Heart left ventricle (tissue), 16 donors: ENCODE data around the gene PSMA2. TPM values are rescaled to one million over a fixed set of nuclear protein-coding genes. Genes with fewer than 3 reads are reported as not detected.
A peak's percentile ranks its signal among the peaks of the same experiment; 100 is the strongest.

Source experiments
- ATAC-seq, 4 donors: fragments of 200-7000 bp; cut with Tn5 transposase; one replicate each; pipeline ENCODE4 v1.9.1; 2020 to 2022; ENCODE audit warnings: moderate library complexity in 4 of 4, mild to moderate bottlenecking in 3 of 4, moderate number of reproducible peaks in 1 of 4
- DNase-seq, 5 donors: peaks; one replicate each; pipeline ENCODE4 v3.0.0-alpha.2; 2020
- H3K27ac ChIP-seq, 12 donors: fragments of 200-600 bp; sonication (generic) in 4 of 12; one replicate each; pipeline versions ENCODE4 v1.5.0 to v1.8.0; 2016 to 2022; ENCODE audit warnings: mild to moderate bottlenecking in 2 of 12
- H3K27me3 ChIP-seq, 9 donors: fragments of 200-600 bp; sonication (generic) in 2 of 9; one replicate each; pipeline versions ENCODE4 v1.5.1 to v1.8.0; 2016 to 2022; ENCODE audit warnings: mild to moderate bottlenecking in 3 of 9
- H3K36me3 ChIP-seq, 9 donors: fragments of 200-600 bp; sonication (generic) in 2 of 9; one replicate each; pipeline versions ENCODE4 v1.5.0 to v1.8.0; 2018 to 2022; ENCODE audit warnings: mild to moderate bottlenecking in 2 of 9
- H3K4me1 ChIP-seq, 12 donors: fragments of 200-600 bp; sonication (generic) in 4 of 12; one replicate each; pipeline versions ENCODE4 v1.5.0 to v1.8.0; 2016 to 2022; ENCODE audit warnings: mild to moderate bottlenecking in 3 of 12
- H3K4me3 ChIP-seq, 12 donors: fragments of 200-600 bp; sonication (generic) in 4 of 12; one replicate each; pipeline versions ENCODE4 v1.5.0 to v1.8.0; 2017 to 2022; ENCODE audit warnings: mild to moderate bottlenecking in 9 of 12, moderate library complexity in 4 of 12
- H3K9me3 ChIP-seq, 12 donors: fragments of 200-600 bp; sonication (generic) in 4 of 12; one replicate each; pipeline versions ENCODE4 v1.5.0 to v1.8.0; 2016 to 2022; ENCODE audit warnings: mild to moderate bottlenecking in 1 of 12
- POLR2A ChIP-seq, 2 donors: fragments of 450-650 bp; IDR thresholded peaks; one replicate each; pipeline ENCODE4 v1.6.1; 2017; ENCODE audit warnings: antibody characterized with exemption in 2 of 2, mild to moderate bottlenecking in 2 of 2, moderate library complexity in 2 of 2
- WGBS, 4 donors: extraction: QIAGEN DNeasy Blood & Tissue Kit in 2 of 4; methylation state at CpG; one replicate each; pipeline versions ENCODE4 v1.1.5 to v1.1.7; 2013 to 2018; 5-methylcytosine and 5-hydroxymethylcytosine counted together
- intact Hi-C, 10 donors: fragments of 100-400 bp; cut with DNase I; formaldehyde crosslinking; loops; one replicate each; pipeline versions ENCODE4 v1.11.1 to v1.14.2; 2022
- polyA plus RNA-seq, 2 donors: library from polyadenylated mRNA; stranded (reverse); fragments of 200-250 nt; gene quantifications; one replicate each; pipeline ENCODE4 v1.2.3, GENCODE V29; 2013
- total RNA-seq, 9 donors: library from RNA; depleted of rRNA in 2 of 9; stranded (reverse); fragments of >200 nt in 2 of 9; fragmentation: NEBNext Ultra II Directional in 3 of 9; extraction: Animal tissue kit (Norgen Biotek cat#: 25700) in 3 of 9; gene quantifications; one replicate each; pipeline versions ENCODE4 v1.1.0 to v1.2.4, GENCODE V29; 2016 to 2023
- TF ChIP-seq, protein P1 (sequence below), 12 donors: fragments of 200-600 bp; sonication (generic) in 4 of 12; IDR thresholded peaks; one replicate each; pipeline versions ENCODE4 v1.5.0 to v1.8.0; 2018 to 2022; ENCODE audit warnings: antibody characterized with exemption in 12 of 12, mild to moderate bottlenecking in 5 of 12
- donor health status: ischemic (EF 13 %, LVEDD 7.1; RV severe dilation, severe dysfunction).
- donor health status: healthy with polysubstance abuse.
- donor health status: DM: no; HTN: yes; CAD: no.
- donor health status: DM: no; HTN: no; CAD: no.
- donor health status: ischemic (EF 25% LVEDD 6.9; RV normal size, moderate dysfunction).
- donor health status: ischemic (EF 25% LVEDD 5.7; RV mildly dilated, moderate dysfunction).
- donor health status: healthy.
- donor health status: DM: yes; HTN: yes; CAD: no.
- donor health status: ischemic (EF 35%, LVEDD 5.7; RV mildly dilated, moderate dysfunction).
- donor health status: nonischemic (EF 11% LVEDD 7.7; RV severe dilation, severe dysfunction).
- donor health status: DM: yes; HTN: yes; CAD: no.
- donor health status: PGD.
- donor health status: ischemic (EF 29% LVEDD 5.4; RV normal size, mild dysfunction).
- donor health status: nonischemic (EF 23%, LVEDD 6.1; RV moderate dilation, normal function).

Gene PSMA2
- total and polyA plus RNA-seq, 11 donors, result 41.8 to 139 (median 75.8) TPM

- no peak for DNase-seq
- WGBS, 4 donors, result 90 to 100% (median 93%) methylated on average over 1 of the region's 1 CpG
- Histone ChIP-seq H3K27ac (no peak overlapping the region), H3K36me3 (peaks cover 0 to 72% (median 67%) of the 10 kb centered on the region in 9 donors), H3K27me3 (no peaks in the 10 kb centered on the region), H3K9me3 (no peaks in the 10 kb centered on the region), H3K4me1 (peaks cover 1 to 33% (median 16%) of the 10 kb centered on the region in 12 donors), H3K4me3 (no peak overlapping the region)
- no peak for ATAC-seq
- intact Hi-C loops, result no loop called here
- TF ChIP-seq POLR2A (IDR thresholded peaks at IDR 0.05), result no peak
- TF ChIP-seq, protein P1, sequence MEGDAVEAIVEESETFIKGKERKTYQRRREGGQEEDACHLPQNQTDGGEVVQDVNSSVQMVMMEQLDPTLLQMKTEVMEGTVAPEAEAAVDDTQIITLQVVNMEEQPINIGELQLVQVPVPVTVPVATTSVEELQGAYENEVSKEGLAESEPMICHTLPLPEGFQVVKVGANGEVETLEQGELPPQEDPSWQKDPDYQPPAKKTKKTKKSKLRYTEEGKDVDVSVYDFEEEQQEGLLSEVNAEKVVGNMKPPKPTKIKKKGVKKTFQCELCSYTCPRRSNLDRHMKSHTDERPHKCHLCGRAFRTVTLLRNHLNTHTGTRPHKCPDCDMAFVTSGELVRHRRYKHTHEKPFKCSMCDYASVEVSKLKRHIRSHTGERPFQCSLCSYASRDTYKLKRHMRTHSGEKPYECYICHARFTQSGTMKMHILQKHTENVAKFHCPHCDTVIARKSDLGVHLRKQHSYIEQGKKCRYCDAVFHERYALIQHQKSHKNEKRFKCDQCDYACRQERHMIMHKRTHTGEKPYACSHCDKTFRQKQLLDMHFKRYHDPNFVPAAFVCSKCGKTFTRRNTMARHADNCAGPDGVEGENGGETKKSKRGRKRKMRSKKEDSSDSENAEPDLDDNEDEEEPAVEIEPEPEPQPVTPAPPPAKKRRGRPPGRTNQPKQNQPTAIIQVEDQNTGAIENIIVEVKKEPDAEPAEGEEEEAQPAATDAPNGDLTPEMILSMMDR (IDR thresholded peaks at IDR 0.05), result no peak
These were observed 6.3 kb downstream of the PSMA2 start for GRCh38 chr7:42925630-42926029.

DNA sequence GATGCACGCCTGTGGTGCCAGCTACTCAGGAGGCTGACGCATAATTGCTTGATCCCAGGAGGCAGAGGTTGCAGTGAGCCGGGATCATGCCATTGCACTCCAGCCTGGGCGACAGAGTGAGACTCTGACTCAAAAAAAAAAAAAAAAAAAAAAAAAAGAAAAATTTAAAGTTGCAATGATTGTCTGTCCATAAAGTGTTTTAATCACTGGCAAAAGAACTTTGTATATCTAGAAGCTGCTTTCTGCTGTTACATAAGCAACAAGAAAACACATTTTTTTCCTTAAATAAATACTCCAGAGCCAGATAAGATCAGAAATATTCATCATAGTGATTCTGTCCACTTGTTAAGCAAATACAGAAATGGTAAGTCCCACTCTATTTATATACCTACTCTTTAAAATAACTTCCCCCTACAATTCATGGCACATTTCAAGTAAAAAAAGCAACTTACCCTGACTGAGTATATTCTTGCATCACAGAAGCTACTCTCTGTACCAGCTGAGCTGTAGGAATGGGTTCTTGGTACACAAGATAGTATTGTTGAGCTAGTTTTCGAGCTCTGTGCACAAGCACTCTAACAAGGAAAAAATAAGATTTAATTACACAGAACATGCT lies 7.6 kb downstream of the PSMA2 start:
- peaks cover 0 to 21% (median 4%) of the 10 kb centered on the region in 12 donors for H3K4me1 ChIP-seq
- no peak for TF ChIP-seq POLR2A (IDR thresholded peaks at IDR 0.05)
- TF ChIP-seq, protein P1 (IDR thresholded peaks at IDR 0.05), result no peak

GRCh38 chr7:42922017-42922753 lies 9.8 kb downstream of the PSMA2 start:
- Histone ChIP-seq H3K27ac (no peak overlapping the region), H3K36me3 (peaks cover 0 to 100% (median 99%) of the 10 kb centered on the region in 9 donors), H3K4me3 (no peak overlapping the region), H3K9me3 (no peaks in the 10 kb centered on the region), H3K27me3 (no peaks in the 10 kb centered on the region), H3K4me1 (peaks cover 0 to 10% (median 0%) of the 10 kb centered on the region in 12 donors)
- intact Hi-C loops, result no loop called here
- TF ChIP-seq, protein P1 (IDR thresholded peaks at IDR 0.05), result no peak
- TF ChIP-seq POLR2A (IDR thresholded peaks at IDR 0.05), result no peak
- ATAC-seq (no peak), DNase-seq (no peak)
- 92 to 96% (median 93%) methylated on average over 3 of the region's 3 CpGs for WGBS, 4 donors

More for the DNA sequence above, 7.6 kb downstream of the PSMA2 start:
- intact Hi-C loops, result no loop called here
- H3K27ac ChIP-seq, result no peak overlapping the region
- no peaks in the 10 kb centered on the region for H3K27me3 ChIP-seq
- no peak overlapping the region for H3K4me3 ChIP-seq
- 80 to 92% (median 92%) methylated on average over 5 of the region's 5 CpGs for WGBS, 4 donors
- H3K9me3 ChIP-seq, result no peaks in the 10 kb centered on the region
- peaks cover 0 to 85% (median 80%) of the 10 kb centered on the region in 9 donors for H3K36me3 ChIP-seq
- DNase-seq (no peak), ATAC-seq (no peak)

GRCh38 chr7:42915356-42915755 lies 16.6 kb downstream of the PSMA2 start:
- Histone ChIP-seq H3K27me3 (no peaks in the 10 kb centered on the region), H3K9me3 (no peaks in the 10 kb centered on the region), H3K4me1 (peaks cover 0 to 37% (median 10%) of the 10 kb centered on the region in 12 donors), H3K27ac (peak overlapping the region in 1 of 12 donors; percentile 72), H3K4me3 (no peak overlapping the region), H3K36me3 (peaks cover 0 to 60% (median 47%) of the 10 kb centered on the region in 9 donors)
- no peak for TF ChIP-seq POLR2A (IDR thresholded peaks at IDR 0.05)
- TF ChIP-seq, protein P1 (IDR thresholded peaks at IDR 0.05), result no peak
- no peak for ATAC-seq
- 66 to 82% (median 74%) methylated on average over 1 of the region's 1 CpG for WGBS, 4 donors
- no peak for DNase-seq
- intact Hi-C loops, result no loop called here
